PC-9 (cell line): ENCODE data around the gene FBXL17. TPM values are rescaled to one million over a fixed set of nuclear protein-coding genes. Genes with fewer than 3 reads are reported as not detected.

Source experiments
- BruUV-seq: library from RNA; stranded (reverse); fragments of 400-500 nt; replicated peaks from 2 replicates; lab custom pipeline; 2021; lab: Mats Ljungman, UMichigan
- CTCF ChIA-PET: fragments of 300-600 bp; sonication (Branson Sonifier 250); formaldehyde crosslinking; loops from one replicate; lab custom pipeline; 2022; ENCODE audit warnings: antibody characterized with exemption; lab: Charles Lee
- POLR2A ChIA-PET: fragments of 300-600 bp; sonication (Branson Sonifier 250); formaldehyde crosslinking; loops from one replicate; lab custom pipeline; 2022; ENCODE audit warnings: antibody characterized with exemption; ENCODE audit not compliant: unreplicated experiment; lab: Charles Lee
- DNase-seq, 2 experiments: peaks; one replicate each; pipeline versions ENCODE4 v3.0.0 to v3.0.0-alpha.2; 2015 to 2022; ENCODE audit warnings: mixed read lengths in 1 of 2
- H2AFZ ChIP-seq: fragments of 200-600 bp; sonication (generic); 2 replicates; pipeline ENCODE4 v1.8.1; 2017; ENCODE audit warnings: antibody characterized with exemption
- H3F3A ChIP-seq: fragments of 200-600 bp; sonication (generic); 2 replicates; pipeline ENCODE4 v1.8.1; 2017; ENCODE audit warnings: antibody characterized with exemption, mild to moderate bottlenecking, low read depth; ENCODE audit not compliant: insufficient read depth
- H3K27ac ChIP-seq: fragments of 200-600 bp; sonication (generic); 2 replicates; pipeline ENCODE4 v1.6.1; 2016; ENCODE audit warnings: mixed run types
- H3K27me3 ChIP-seq: fragments of 200-600 bp; sonication (generic); 2 replicates; pipeline ENCODE4 v1.6.1; 2016; ENCODE audit warnings: low read depth, mixed run types; ENCODE audit not compliant: insufficient read depth
- H3K36me3 ChIP-seq: fragments of 200-600 bp; sonication (generic); 2 replicates; pipeline ENCODE4 v1.6.1; 2016; ENCODE audit warnings: low read depth, mixed run types
- H3K4me1 ChIP-seq: fragments of 200-600 bp; sonication (generic); replicated peaks from 2 replicates; pipeline ENCODE4 v1.6.1; 2016; ENCODE audit warnings: mixed run types; ENCODE audit not compliant: insufficient read depth
- H3K4me2 ChIP-seq: fragments of 200-600 bp; sonication (generic); 2 replicates; pipeline ENCODE4 v1.6.1; 2017; ENCODE audit warnings: mixed run types
- H3K4me3 ChIP-seq: fragments of 200-600 bp; sonication (generic); 2 replicates; pipeline ENCODE4 v1.6.1; 2016; ENCODE audit warnings: mixed run types
- H3K79me2 ChIP-seq: fragments of 200-600 bp; sonication (generic); 2 replicates; pipeline ENCODE4 v1.6.1; 2017; ENCODE audit warnings: low read depth, mixed run types
- H3K9me2 ChIP-seq: fragments of 200-600 bp; sonication (generic); 2 replicates; pipeline ENCODE4 v1.8.1; 2017; ENCODE audit warnings: mild to moderate bottlenecking; ENCODE audit not compliant: insufficient read depth
- H3K9me3 ChIP-seq: fragments of 200-600 bp; sonication (generic); 2 replicates; pipeline ENCODE4 v1.8.1; 2016; ENCODE audit warnings: low read depth; ENCODE audit not compliant: insufficient read depth
- H4K20me1 ChIP-seq: fragments of 200-600 bp; sonication (generic); 2 replicates; pipeline ENCODE4 v1.8.1; 2017; ENCODE audit not compliant: insufficient read depth
- EZH2 ChIP-seq: fragments of 200-600 bp; sonication (generic); IDR thresholded peaks from 2 replicates; pipeline ENCODE4 v1.8.0; 2017; ENCODE audit warnings: antibody characterized with exemption, low read depth
- intact Hi-C: fragments of 100-400 bp; cut with micrococcal nuclease; formaldehyde crosslinking; loops from one replicate; pipeline ENCODE4 v1.10.0; 2022; ENCODE audit not compliant: unreplicated experiment
- total RNA-seq: library from RNA; stranded (reverse); gene quantifications from 2 replicates; pipeline ENCODE4 v1.2.3, GENCODE V29; 2021
- TF ChIP-seq, protein P1 (sequence below): fragments of 200-600 bp; sonication (generic); conservative IDR thresholded peaks from 2 replicates; pipeline ENCODE4 v1.6.1; 2017; ENCODE audit warnings: mixed run types, antibody characterized with exemption, mild to moderate bottlenecking, moderate library complexity

The FBXL17 gene
- total RNA-seq, 1 experiment from 2014 or later, result 19.5 TPM

DNA sequence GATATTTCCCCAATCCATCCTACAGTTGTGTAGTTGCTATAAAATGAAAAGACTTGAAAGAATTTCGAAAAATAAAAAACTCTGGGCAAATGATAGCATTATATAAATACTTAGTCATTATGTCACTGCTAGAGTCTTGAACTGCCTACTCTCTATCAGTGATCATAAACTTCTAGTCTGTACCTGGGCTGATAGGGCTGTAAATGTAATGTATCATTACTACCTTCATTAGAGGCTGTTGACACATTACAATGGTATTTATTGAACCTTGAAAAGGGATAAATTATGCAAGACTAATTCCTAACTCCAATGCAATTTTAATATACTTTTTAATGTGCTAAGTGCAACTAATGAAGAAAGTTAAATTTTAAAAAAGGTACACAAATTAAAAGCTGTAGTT is 497.0 kb downstream of the FBXL17 start:
- Histone ChIP-seq H4K20me1 (no peaks in the 10 kb centered on the region), H3F3A (no peaks in the 10 kb centered on the region), H3K27me3 (no peaks in the 10 kb centered on the region), H3K36me3 (no peaks in the 10 kb centered on the region), H3K4me1 (no peaks in the 10 kb centered on the region), H2AFZ (no peak overlapping the region), H3K79me2 (no peaks in the 10 kb centered on the region), H3K4me2 (no peak overlapping the region), H3K9me3 (no peaks in the 10 kb centered on the region), H3K9me2 (no peaks in the 10 kb centered on the region), H3K4me3 (no peak overlapping the region), H3K27ac (no peak overlapping the region)
- TF ChIP-seq, protein P1, sequence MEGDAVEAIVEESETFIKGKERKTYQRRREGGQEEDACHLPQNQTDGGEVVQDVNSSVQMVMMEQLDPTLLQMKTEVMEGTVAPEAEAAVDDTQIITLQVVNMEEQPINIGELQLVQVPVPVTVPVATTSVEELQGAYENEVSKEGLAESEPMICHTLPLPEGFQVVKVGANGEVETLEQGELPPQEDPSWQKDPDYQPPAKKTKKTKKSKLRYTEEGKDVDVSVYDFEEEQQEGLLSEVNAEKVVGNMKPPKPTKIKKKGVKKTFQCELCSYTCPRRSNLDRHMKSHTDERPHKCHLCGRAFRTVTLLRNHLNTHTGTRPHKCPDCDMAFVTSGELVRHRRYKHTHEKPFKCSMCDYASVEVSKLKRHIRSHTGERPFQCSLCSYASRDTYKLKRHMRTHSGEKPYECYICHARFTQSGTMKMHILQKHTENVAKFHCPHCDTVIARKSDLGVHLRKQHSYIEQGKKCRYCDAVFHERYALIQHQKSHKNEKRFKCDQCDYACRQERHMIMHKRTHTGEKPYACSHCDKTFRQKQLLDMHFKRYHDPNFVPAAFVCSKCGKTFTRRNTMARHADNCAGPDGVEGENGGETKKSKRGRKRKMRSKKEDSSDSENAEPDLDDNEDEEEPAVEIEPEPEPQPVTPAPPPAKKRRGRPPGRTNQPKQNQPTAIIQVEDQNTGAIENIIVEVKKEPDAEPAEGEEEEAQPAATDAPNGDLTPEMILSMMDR, result no peak
- TF ChIP-seq EZH2, result no peak
- POLR2A ChIA-PET, result no interaction called here
- BruUV-seq, result no TSS peak
- intact Hi-C loops, result no loop called here
- no peak for DNase-seq
- CTCF ChIA-PET, result no interaction called here

DNA sequence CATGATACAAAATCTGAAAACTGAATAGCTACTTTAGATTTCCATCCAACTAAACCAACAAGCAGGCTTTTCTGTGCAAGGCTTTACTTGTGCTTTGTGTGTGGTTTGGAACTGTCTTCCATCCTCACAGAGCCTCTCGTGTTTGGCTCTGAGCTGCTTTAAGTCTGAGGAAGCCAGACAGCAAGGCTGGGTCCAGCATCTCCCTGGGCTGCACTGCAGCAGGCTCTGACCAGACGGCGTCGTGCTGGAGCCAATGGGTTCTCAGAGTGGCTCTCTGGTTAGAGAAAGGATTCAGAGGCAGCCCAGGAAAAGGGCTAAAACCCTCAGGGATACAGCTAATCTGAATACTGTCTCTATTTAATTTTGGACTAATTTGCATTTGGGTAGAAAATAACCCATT is 503.2 kb downstream of the FBXL17 start:
- no TSS peak for BruUV-seq
- intact Hi-C loops, result no loop called here
- Histone ChIP-seq H3K79me2 (no peaks in the 10 kb centered on the region), H3K4me3 (no peak overlapping the region), H3K9me3 (no peaks in the 10 kb centered on the region), H3K27me3 (no peaks in the 10 kb centered on the region), H3F3A (no peaks in the 10 kb centered on the region), H3K36me3 (no peaks in the 10 kb centered on the region), H3K9me2 (no peaks in the 10 kb centered on the region), H3K4me2 (no peak overlapping the region), H3K27ac (no peak overlapping the region), H2AFZ (no peak overlapping the region), H4K20me1 (no peaks in the 10 kb centered on the region), H3K4me1 (no peaks in the 10 kb centered on the region)
- DNase-seq, result no peak
- CTCF ChIA-PET, result no interaction called here
- no peak for TF ChIP-seq EZH2
- TF ChIP-seq, protein P1, result no peak
- POLR2A ChIA-PET, result no interaction called here

DNA sequence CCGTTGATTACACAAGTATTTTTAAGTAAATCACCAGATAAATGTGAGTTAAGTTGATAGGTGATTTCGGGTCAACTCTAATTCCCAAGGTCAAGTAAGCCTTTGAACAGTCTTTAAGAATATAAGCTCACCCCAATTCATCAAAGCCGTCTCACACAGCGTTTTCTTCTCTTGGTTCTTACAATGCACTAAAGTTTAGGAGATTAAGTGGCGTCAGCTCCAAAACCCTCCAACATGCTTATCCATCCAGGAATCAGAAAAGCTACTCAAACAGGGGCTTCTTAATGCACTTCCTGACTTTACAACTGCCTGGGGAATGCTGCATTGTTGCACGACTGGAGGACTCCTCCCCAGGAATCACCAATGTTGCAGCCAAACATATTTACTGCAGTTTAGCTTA is 505.0 kb downstream of the FBXL17 start:
- BruUV-seq, result no TSS peak
- Histone ChIP-seq H4K20me1 (no peaks in the 10 kb centered on the region), H3F3A (no peaks in the 10 kb centered on the region), H3K9me2 (no peaks in the 10 kb centered on the region), H3K4me1 (no peaks in the 10 kb centered on the region), H3K27me3 (no peaks in the 10 kb centered on the region), H3K9me3 (no peaks in the 10 kb centered on the region), H3K4me3 (no peak overlapping the region), H3K4me2 (no peak overlapping the region), H3K36me3 (no peaks in the 10 kb centered on the region), H3K27ac (no peak overlapping the region), H2AFZ (no peak overlapping the region), H3K79me2 (no peaks in the 10 kb centered on the region)
- intact Hi-C loops, result no loop called here
- no peak for TF ChIP-seq EZH2
- TF ChIP-seq, protein P1, result no peak
- no peak for DNase-seq
- ChIA-PET POLR2A (no interaction called here), CTCF (no interaction called here)
